ENCODE measurements around the gene OR6S1.
"Not testable (repeated sequence)": the region's sequence is repeated elsewhere in the genome, so short reads cannot be mapped to it uniquely, and the experiment has no call there.

OR6S1 gene

GRCh38 chr14:20671597-20672283, 30.2 kb upstream of the OR6S1 start:
- no peak for FAIRE-seq

DNA sequence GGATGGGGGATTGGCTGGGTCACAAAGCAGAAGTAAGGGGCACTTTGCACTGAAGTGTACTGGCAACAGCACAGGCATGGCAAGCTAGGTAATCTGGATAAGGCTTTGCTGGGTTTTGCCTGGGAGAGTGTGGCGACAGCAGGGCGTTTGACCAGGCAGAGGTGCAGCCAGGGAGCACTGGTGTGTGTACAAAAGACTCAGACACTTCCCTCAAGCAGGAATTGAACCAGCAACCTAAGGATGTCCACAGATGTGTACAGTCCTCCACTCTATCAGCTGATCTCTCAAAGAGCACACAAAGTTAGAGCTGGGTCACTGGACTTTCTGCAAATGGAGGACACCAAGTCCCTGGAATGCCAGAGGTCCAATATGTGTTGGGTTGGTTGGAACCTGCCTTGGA, 27.5 kb upstream of the OR6S1 start:
- FAIRE-seq, result no peak
- no peak for DNase-seq (ENCODE audit: low spot score)

More at GRCh38 chr14:20671597-20672283, 30.2 kb upstream of the OR6S1 start:
- DNase-seq (ENCODE audit: low spot score), result no peak

- FAIRE-seq (no peak), DNase-seq (ENCODE audit: low spot score) (no peak)
Observed at GRCh38 chr14:20667957-20668356, 26.5 kb upstream of the OR6S1 start.

- not testable (repeated sequence) for FAIRE-seq; DNase-seq (ENCODE audit: low spot score)
Observed at GRCh38 chr14:20666400-20666961, 25.0 kb upstream of the OR6S1 start.

- DNase-seq (ENCODE audit: low spot score) (peak; percentile 69), FAIRE-seq (no peak)
Observed at GRCh38 chr14:20662968-20663732, 21.7 kb upstream of the OR6S1 start.

- no peak for DNase-seq (ENCODE audit: low spot score)
- no peak for FAIRE-seq
Observed at GRCh38 chr14:20661197-20661596, 19.7 kb upstream of the OR6S1 start.

GRCh38 chr14:20659813-20660395, 18.4 kb upstream of the OR6S1 start:
- DNase-seq (ENCODE audit: low spot score) (no peak), FAIRE-seq (no peak)

GRCh38 chr14:20659336-20659735, 17.8 kb upstream of the OR6S1 start:
- FAIRE-seq (no peak), DNase-seq (ENCODE audit: low spot score) (no peak)

DNA sequence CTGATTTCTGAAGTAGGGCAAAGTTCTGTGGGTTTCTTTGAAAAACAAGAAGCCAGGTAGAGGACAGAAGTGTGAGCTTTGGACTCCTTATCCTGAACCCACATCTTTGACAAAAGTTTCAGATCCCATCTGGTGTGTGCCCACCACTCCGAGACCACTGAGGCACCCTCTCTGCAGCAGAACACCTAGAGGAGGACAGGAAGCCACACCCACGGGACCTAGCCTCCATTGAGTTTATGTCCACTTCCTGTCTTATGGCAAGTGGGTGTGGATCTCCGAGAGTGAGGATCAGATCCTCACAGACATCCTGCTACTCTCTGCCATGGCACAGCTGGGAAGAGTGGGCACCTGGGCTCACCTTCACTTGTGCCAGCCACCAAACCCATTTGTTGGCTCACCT, 16.8 kb upstream of the OR6S1 start:
- no peak for FAIRE-seq
- no peak for DNase-seq (ENCODE audit: low spot score)

GRCh38 chr14:20657216-20658211, 16.0 kb upstream of the OR6S1 start:
- DNase-seq (ENCODE audit: low spot score), result peak; percentile 10
- FAIRE-seq, result no peak

DNA sequence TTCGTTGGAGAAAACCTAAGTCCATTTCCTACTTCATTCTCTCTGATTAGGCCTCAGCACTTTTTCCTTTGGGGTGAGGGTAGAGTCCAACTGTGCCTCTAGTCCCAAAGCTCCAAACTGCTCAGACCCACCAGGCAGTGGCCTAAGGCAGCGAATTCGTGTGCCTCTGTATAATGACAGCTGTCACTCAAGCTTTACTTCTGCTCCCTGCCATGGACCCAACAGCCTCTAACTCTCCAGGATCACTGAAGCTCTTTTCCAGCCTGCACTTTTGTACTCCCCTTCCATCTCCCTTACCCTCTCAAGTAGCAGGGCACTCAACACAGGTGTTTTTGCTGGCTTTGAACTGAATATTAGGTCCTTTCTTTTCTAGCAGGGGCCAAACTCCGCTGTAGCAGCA, 14.8 kb upstream of the OR6S1 start:
- DNase-seq (ENCODE audit: low spot score), result no peak
- no peak for FAIRE-seq

DNA sequence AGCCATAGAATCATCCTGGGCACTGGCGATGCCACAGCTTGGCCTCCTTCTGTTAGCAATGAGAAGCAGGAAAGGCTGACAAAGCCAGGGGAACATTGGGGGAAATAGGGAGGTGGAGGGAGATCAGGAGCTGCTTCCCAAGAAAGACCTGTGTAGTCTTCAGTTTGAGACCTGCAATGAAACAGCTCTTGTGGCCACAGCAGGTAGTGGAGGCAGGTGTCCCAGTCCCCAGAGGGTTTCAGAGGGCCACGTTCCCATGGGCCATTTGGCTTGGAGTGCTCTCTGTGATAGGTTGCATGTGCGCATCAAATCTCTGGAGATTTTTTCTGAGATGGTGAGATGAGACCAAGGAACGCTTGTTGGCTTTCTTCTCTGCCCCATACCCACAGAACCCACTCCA, 14.4 kb upstream of the OR6S1 start:
- FAIRE-seq (no peak), DNase-seq (ENCODE audit: low spot score) (no peak)

- DNase-seq (ENCODE audit: low spot score) (peak; percentile 40), FAIRE-seq (no peak)
Observed at GRCh38 chr14:20652996-20653975, 11.8 kb upstream of the OR6S1 start.

- FAIRE-seq, result no peak
- no peak for DNase-seq (ENCODE audit: low spot score)
Observed at GRCh38 chr14:20645481-20645880, 4.0 kb upstream of the OR6S1 start.

GRCh38 chr14:20644520-20644919, 3.0 kb upstream of the OR6S1 start:
- no peak for FAIRE-seq
- no peak for DNase-seq (ENCODE audit: low spot score)

- not testable (repeated sequence) for DNase-seq (ENCODE audit: low spot score); FAIRE-seq
Observed at GRCh38 chr14:20642755-20643154, 1.3 kb upstream of the OR6S1 start.

DNA sequence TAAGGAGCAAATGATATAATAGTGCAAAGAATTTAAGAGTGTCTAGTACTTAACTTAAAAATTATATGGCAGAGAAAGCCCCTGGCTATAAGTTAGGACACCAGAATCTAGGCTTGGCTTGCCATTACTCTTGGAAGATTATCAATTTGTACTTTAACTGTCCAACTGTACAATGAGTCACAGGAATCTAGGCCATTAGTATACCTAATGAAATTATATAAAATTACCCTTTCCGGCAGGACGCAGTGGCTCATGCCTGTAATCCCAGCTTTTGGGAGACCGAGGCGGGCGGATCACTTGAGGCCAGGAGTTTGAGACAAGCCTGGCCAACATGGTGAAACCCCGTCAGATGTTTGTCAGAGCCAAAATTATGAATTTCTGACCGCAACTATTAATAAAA, 691 bp upstream of the OR6S1 start:
- FAIRE-seq (no peak), DNase-seq (ENCODE audit: low spot score) (no peak)

DNA sequence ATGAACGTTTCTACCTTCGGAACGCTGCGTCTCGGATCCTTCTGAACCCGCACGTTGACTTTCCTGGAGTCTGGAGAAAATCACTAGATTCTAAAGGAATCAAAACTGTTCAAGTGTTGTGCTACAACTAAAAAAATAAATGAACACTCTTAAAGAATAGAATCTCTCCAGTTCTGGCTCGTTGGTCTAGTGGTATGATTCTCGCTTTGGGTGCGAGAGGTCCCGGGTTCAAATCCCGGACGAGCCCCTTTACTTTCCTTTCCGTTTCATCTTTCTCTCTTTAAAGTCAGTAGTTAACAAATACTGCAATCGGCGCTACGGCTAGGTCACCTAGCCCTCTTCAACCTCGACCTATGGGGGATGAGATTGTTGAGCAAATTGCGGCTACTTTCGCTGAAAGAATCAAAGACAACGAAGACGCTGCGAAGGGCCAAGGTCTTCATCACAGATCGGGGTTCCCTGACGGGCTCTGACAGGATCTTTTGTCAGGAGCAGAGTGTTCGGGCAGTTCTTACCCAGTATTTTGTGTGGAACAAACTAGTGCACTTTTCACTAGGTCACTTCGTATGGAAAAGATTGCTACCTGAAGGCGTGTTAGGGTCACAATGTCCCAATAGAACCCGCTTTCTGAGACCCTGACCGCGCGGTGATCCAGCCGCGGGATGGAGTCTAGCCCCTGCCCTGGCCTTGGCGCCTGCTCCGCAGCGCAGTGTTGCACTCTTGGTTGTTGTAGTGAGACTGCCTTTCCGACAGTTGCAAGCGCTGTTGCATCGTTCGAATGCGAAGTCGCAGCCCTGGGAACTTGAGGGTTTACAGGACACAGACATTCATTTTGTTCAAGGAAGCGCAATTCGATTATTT, 8.4 kb downstream of the OR6S1 start:
- DNase-seq (ENCODE audit: low spot score) (peak; percentile 86), FAIRE-seq (no peak)

DNA sequence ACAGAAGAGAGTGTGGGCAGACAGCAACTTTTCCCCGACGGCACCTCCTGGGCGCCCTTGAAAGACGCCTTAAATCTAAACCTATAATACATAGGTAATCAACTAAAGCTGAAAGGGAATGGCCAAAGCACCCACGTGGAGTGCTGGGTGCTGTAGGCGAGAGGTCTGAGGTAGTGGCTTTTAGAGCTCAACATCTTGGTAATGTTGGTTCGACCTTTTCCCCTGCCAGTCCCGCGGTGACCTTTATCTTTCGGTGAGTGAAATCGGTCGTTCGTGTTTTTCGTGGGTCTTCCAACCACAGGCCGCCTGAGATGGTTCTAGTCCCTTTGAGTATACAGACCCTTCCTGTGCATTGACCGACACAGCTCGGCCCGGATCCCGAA, 9.1 kb downstream of the OR6S1 start:
- FAIRE-seq (no peak), DNase-seq (ENCODE audit: low spot score) (no peak)

Data from RCC 7860 (cell line).